Spleen (tissue), 11 donors: Measurements from ENCODE around the gene NCBP2L. TPM values are rescaled to one million over a fixed set of nuclear protein-coding genes. Genes with fewer than 3 reads are reported as not detected.

Experiments
- DNase-seq: peaks from one replicate; pipeline ENCODE4 v3.0.0-alpha.2; 2020
- H3K27ac ChIP-seq, 8 donors: fragments of 200-600 bp; sonication (generic) in 7 of 8; 1 replicate in 4 of 8; 2 replicates in 4 of 8; pipeline versions ENCODE4 v1.5.0 to v1.8.0; 2016 to 2021; ENCODE audit warnings: inconsistent platforms in 4 of 8, mild to moderate bottlenecking in 4 of 8, moderate library complexity in 1 of 8
- H3K27me3 ChIP-seq, 7 donors: fragments of 200-600 bp; sonication (generic) in 6 of 7; replicated peaks in 1 of 7; 1 replicate in 4 of 7; 2 replicates in 3 of 7; pipeline versions ENCODE4 v1.5.0 to v1.8.0; 2016 to 2021; ENCODE audit warnings: inconsistent platforms in 3 of 7, mild to moderate bottlenecking in 1 of 7
- H3K36me3 ChIP-seq, 6 donors: fragments of 200-600 bp; sonication (generic) in 5 of 6; 1 replicate in 4 of 6; 2 replicates in 2 of 6; pipeline versions ENCODE4 v1.5.0 to v1.8.0; 2016 to 2021; ENCODE audit warnings: inconsistent platforms in 2 of 6
- H3K4me1 ChIP-seq, 6 donors: fragments of 200-600 bp; sonication (generic) in 5 of 6; 1 replicate in 3 of 6; 2 replicates in 3 of 6; pipeline versions ENCODE4 v1.5.0 to v1.8.0; 2016 to 2021; ENCODE audit warnings: inconsistent platforms in 3 of 6
- H3K4me3 ChIP-seq, 8 donors: fragments of 200-600 bp; sonication (generic) in 7 of 8; 1 replicate in 4 of 8; 2 replicates in 4 of 8; pipeline versions ENCODE4 v1.5.0 to v1.8.0; 2016 to 2021; ENCODE audit warnings: inconsistent platforms in 4 of 8, mild to moderate bottlenecking in 4 of 8, moderate library complexity in 2 of 8
- H3K9me3 ChIP-seq, 8 donors: fragments of 200-600 bp; sonication (generic) in 7 of 8; 1 replicate in 4 of 8; 2 replicates in 4 of 8; pipeline versions ENCODE4 v1.5.0 to v1.8.0; 2016 to 2021; ENCODE audit warnings: inconsistent platforms in 4 of 8
- CTCF ChIP-seq, 11 experiments: fragments of 200-600 bp in 7 of 11; fragments of 450-650 bp in 4 of 11; sonication (generic) in 4 of 11; IDR thresholded peaks in 8 of 11; conservative IDR thresholded peaks in 3 of 11; 1 replicate in 7 of 11; 2 replicates in 4 of 11; pipeline versions ENCODE4 v1.4.0 to v1.8.0; 2016 to 2021; ENCODE audit warnings: antibody characterized with exemption in 11 of 11, inconsistent platforms in 4 of 11, mild to moderate bottlenecking in 1 of 11
- POLR2A ChIP-seq, 3 donors: fragments of 450-650 bp; IDR thresholded peaks; one replicate each; pipeline ENCODE4 v1.5.1; 2017; ENCODE audit warnings: antibody characterized with exemption in 3 of 3, mild to moderate bottlenecking in 1 of 3
- POLR2AphosphoS5 ChIP-seq, 3 donors: sonication (generic); formaldehyde crosslinking; IDR thresholded peaks; one replicate each; pipeline ENCODE4 v1.5.1; 2017; ENCODE audit warnings: antibody characterized with exemption in 3 of 3
- WGBS, 5 donors: extraction: QIAGEN DNeasy Blood & Tissue Kit in 3 of 5; methylation state at CpG; one replicate each; pipeline versions ENCODE4 v1.1.5 to v1.1.7; 2013 to 2018; 5-methylcytosine and 5-hydroxymethylcytosine counted together
- intact Hi-C: fragments of 100-400 bp; cut with DNase I; formaldehyde crosslinking; loops from one replicate; pipeline ENCODE4 v1.15.0; 2023; ENCODE audit warnings: low total_unique reads
- polyA plus RNA-seq, 3 donors: library from polyadenylated mRNA; stranded (reverse); fragments of 200-250 nt; gene quantifications; one replicate each; pipeline ENCODE4 v1.2.1, GENCODE V29; 2013
- total RNA-seq, 7 donors: library from RNA; depleted of rRNA in 3 of 7; stranded (reverse); fragments of >200 nt in 3 of 7; fragmentation: NEBNext Ultra II Directional in 4 of 7; extraction: Animal tissue kit (Norgen Biotek cat#: 25700) in 4 of 7; gene quantifications; one replicate each; pipeline versions ENCODE4 v1.1.0 to v1.2.1, GENCODE V29; 2016 to 2021
- donor health status: healthy with polysubstance abuse.
- donor health status: DM: no; HTN: no; CAD: no; lungs with moderate emphysema.
- donor health status: DM: no; HTN: no; CAD: no.
- donor health status: Bipolar disorder and iron deficiency.
- donor health status: healthy.
- donor health status: DM: no; HTN: no; CAD: no.
- donor health status: DM: yes; HTN: yes; CAD: no.

NCBP2L gene
- total and polyA plus RNA-seq, 10 donors: 0.03 to 0.06 TPM; not detected in 8

- no peaks in the 10 kb centered on the region for H3K4me1 ChIP-seq
- intact Hi-C loops: no loop called here
- no peak overlapping the region for H3K27ac ChIP-seq
- H3K4me3 ChIP-seq: no peak overlapping the region
- no peaks in the 10 kb centered on the region for H3K36me3 ChIP-seq
- no peak for TF ChIP-seq POLR2A (IDR thresholded peaks at IDR 0.05)
- TF ChIP-seq POLR2AphosphoS5 (IDR thresholded peaks at IDR 0.05): no peak
- TF ChIP-seq CTCF (IDR thresholded peaks at IDR 0.05 in 8 of 11, conservative IDR thresholded peaks at IDR 0.05 in 3 of 11): no peak
- 73 to 94% (median 76%) methylated on average over 3 to 8 of the region's 8 CpGs for WGBS, 5 donors
- peaks cover 0 to 4% (median 0%) of the 10 kb centered on the region in 7 donors for H3K27me3 ChIP-seq
- H3K9me3 ChIP-seq: no peaks in the 10 kb centered on the region
- DNase-seq: no peak
Observed at GRCh38 chrX:107766470-107767150, 10.9 kb upstream of the NCBP2L start.

- Histone ChIP-seq H3K27me3 (no peaks in the 10 kb centered on the region), H3K4me1 (no peaks in the 10 kb centered on the region), H3K36me3 (no peaks in the 10 kb centered on the region), H3K27ac (no peak overlapping the region), H3K4me3 (no peak overlapping the region), H3K9me3 (no peaks in the 10 kb centered on the region)
- 81 to 100% (median 89%) methylated on average over 1 to 3 of the region's 3 CpGs for WGBS, 5 donors
- no peak for DNase-seq
- no peak for TF ChIP-seq CTCF (IDR thresholded peaks at IDR 0.05 in 8 of 11, conservative IDR thresholded peaks at IDR 0.05 in 3 of 11)
- no peak for TF ChIP-seq POLR2A (IDR thresholded peaks at IDR 0.05)
- TF ChIP-seq POLR2AphosphoS5 (IDR thresholded peaks at IDR 0.05): no peak
- intact Hi-C loops: no loop called here
Observed at GRCh38 chrX:107768051-107768450, 9.5 kb upstream of the NCBP2L start.

- TF ChIP-seq POLR2AphosphoS5 (IDR thresholded peaks at IDR 0.05): no peak
- no peak for TF ChIP-seq CTCF (IDR thresholded peaks at IDR 0.05 in 8 of 11, conservative IDR thresholded peaks at IDR 0.05 in 3 of 11)
- TF ChIP-seq POLR2A (IDR thresholded peaks at IDR 0.05): no peak
- H3K9me3 ChIP-seq: no peaks in the 10 kb centered on the region
- WGBS, 5 donors: 78 to 90% (median 84%) methylated on average over 7 of the region's 7 CpGs
- H3K4me1 ChIP-seq: peaks cover 0 to 7% (median 0%) of the 10 kb centered on the region in 6 donors
- peaks cover 0 to 10% (median 1%) of the 10 kb centered on the region in 7 donors for H3K27me3 ChIP-seq
- no peak overlapping the region for H3K4me3 ChIP-seq
- DNase-seq: no peak
- intact Hi-C loops: loop anchor here (5.0 kb wide), 1 partner anchor 97 kb away; no protein-coding TSS in a partner anchor
- no peaks in the 10 kb centered on the region for H3K36me3 ChIP-seq
- no peak overlapping the region for H3K27ac ChIP-seq
Observed at GRCh38 chrX:107769581-107770317, 7.8 kb upstream of the NCBP2L start.

- no peak for DNase-seq
- TF ChIP-seq POLR2A (IDR thresholded peaks at IDR 0.05) (no peak), POLR2AphosphoS5 (IDR thresholded peaks at IDR 0.05) (no peak), CTCF (IDR thresholded peaks at IDR 0.05 in 8 of 11, conservative IDR thresholded peaks at IDR 0.05 in 3 of 11) (no peak)
- H3K4me3 ChIP-seq: no peak overlapping the region
- WGBS, 5 donors: 59 to 93% (median 86%) methylated on average over 8 of the region's 8 CpGs
- intact Hi-C loops: loop anchor here (5.0 kb wide), 1 partner anchor 101 kb away; no protein-coding TSS in a partner anchor
- H3K27me3 ChIP-seq: peaks cover 0 to 32% (median 17%) of the 10 kb centered on the region in 7 donors
- peaks cover 0 to 30% (median 9%) of the 10 kb centered on the region in 6 donors for H3K4me1 ChIP-seq
- H3K27ac ChIP-seq: no peak overlapping the region
- H3K36me3 ChIP-seq: no peaks in the 10 kb centered on the region
- H3K9me3 ChIP-seq: no peaks in the 10 kb centered on the region
Observed at GRCh38 chrX:107773206-107773605, 4.3 kb upstream of the NCBP2L start.
